Measurements from ENCODE around the gene FSHR.

The FSHR gene

GRCh38 chr2:48954935-48955334 is 199.4 kb downstream of the FSHR start:
- no peak for TF ChIP-seq CTCF (IDR thresholded peaks at IDR 0.05; ENCODE audit: borderline replicate concordance, insufficient read depth, low read depth, low read length)
- no peak overlapping the region for H3K4me3 ChIP-seq (ENCODE audit: low read depth, low read length)

GRCh38 chr2:48954311-48954710 is 200.0 kb downstream of the FSHR start:
- no peak overlapping the region for H3K4me3 ChIP-seq (ENCODE audit: low read depth, low read length)
- no peak for TF ChIP-seq CTCF (IDR thresholded peaks at IDR 0.05; ENCODE audit: borderline replicate concordance, insufficient read depth, low read depth, low read length)

GRCh38 chr2:48952614-48953013 is 201.7 kb downstream of the FSHR start:
- H3K4me3 ChIP-seq (ENCODE audit: low read depth, low read length): no peak overlapping the region
- TF ChIP-seq CTCF (IDR thresholded peaks at IDR 0.05; ENCODE audit: borderline replicate concordance, insufficient read depth, low read depth, low read length): no peak

- H3K4me3 ChIP-seq (ENCODE audit: low read depth, low read length): no peak overlapping the region
- no peak for TF ChIP-seq CTCF (IDR thresholded peaks at IDR 0.05; ENCODE audit: borderline replicate concordance, insufficient read depth, low read depth, low read length)
These were observed 202.2 kb downstream of the FSHR start for GRCh38 chr2:48952143-48952542.

GRCh38 chr2:48948400-48949125 is 205.8 kb downstream of the FSHR start:
- H3K4me3 ChIP-seq (ENCODE audit: low read depth, low read length): no peak overlapping the region
- TF ChIP-seq CTCF (IDR thresholded peaks at IDR 0.05; ENCODE audit: borderline replicate concordance, insufficient read depth, low read depth, low read length): no peak

GRCh38 chr2:48946449-48947048 is 207.8 kb downstream of the FSHR start:
- TF ChIP-seq CTCF (IDR thresholded peaks at IDR 0.05; ENCODE audit: borderline replicate concordance, insufficient read depth, low read depth, low read length): peak; percentile 79
- H3K4me3 ChIP-seq (ENCODE audit: low read depth, low read length): no peak overlapping the region

GRCh38 chr2:48944956-48945355 is 209.4 kb downstream of the FSHR start:
- no peak for TF ChIP-seq CTCF (IDR thresholded peaks at IDR 0.05; ENCODE audit: borderline replicate concordance, insufficient read depth, low read depth, low read length)
- H3K4me3 ChIP-seq (ENCODE audit: low read depth, low read length): no peak overlapping the region

Data from GM12875 (cell line).